Activated CD8-positive, alpha-beta memory T cell treated with anti-CD3 and anti-CD28 coated beads for 48 hours (primary cell): Measurements from ENCODE around the gene ARHGAP18.

Source experiments
- DNase-seq, 3 experiments: peaks; one replicate each; pipeline ENCODE4 v3.0.0-alpha.2; 2020; ENCODE audit warnings: low read depth in 2 of 3, low spot score in 2 of 3

Gene ARHGAP18

GRCh38 chr6:129709769-129710449 is at the start of gene ARHGAP18:
ARHGAP18 (minus strand) TSS chr6:129710177; CDS start chr6:129710136, 41 bp downstream.
- DNase-seq = peak; percentile 41 to 50 (median 42)

- no peak for DNase-seq
Observed at GRCh38 chr6:129755787-129756186, 45.8 kb upstream of the ARHGAP18 start.

- DNase-seq = no peak
Observed at GRCh38 chr6:129754750-129755149, 44.8 kb upstream of the ARHGAP18 start.

- no peak for DNase-seq
Observed at GRCh38 chr6:129753422-129753821, 43.4 kb upstream of the ARHGAP18 start.

GRCh38 chr6:129751384-129751783 is 41.4 kb upstream of the ARHGAP18 start:
- DNase-seq = no peak

GRCh38 chr6:129750360-129750759 is 40.4 kb upstream of the ARHGAP18 start:
- no peak for DNase-seq

- no peak for DNase-seq
Observed at GRCh38 chr6:129749749-129750120, 39.8 kb upstream of the ARHGAP18 start.

- DNase-seq = no peak
Observed at GRCh38 chr6:129748901-129749748, 39.1 kb upstream of the ARHGAP18 start.

GRCh38 chr6:129748212-129748900 is 38.4 kb upstream of the ARHGAP18 start:
- peak in 2 of 3 experiments; percentile 23 to 42 for DNase-seq

GRCh38 chr6:129747588-129748112 is 37.7 kb upstream of the ARHGAP18 start:
- no peak for DNase-seq

- no peak for DNase-seq
Observed at GRCh38 chr6:129744880-129745237, 34.9 kb upstream of the ARHGAP18 start.

- DNase-seq = no peak
Observed at GRCh38 chr6:129744201-129744879, 34.4 kb upstream of the ARHGAP18 start.

- no peak for DNase-seq
Observed at GRCh38 chr6:129740013-129740412, 30.0 kb upstream of the ARHGAP18 start.

GRCh38 chr6:129736105-129736504 is 26.1 kb upstream of the ARHGAP18 start:
- DNase-seq = no peak

- no peak for DNase-seq
Observed at GRCh38 chr6:129733290-129733689, 23.3 kb upstream of the ARHGAP18 start.

GRCh38 chr6:129732542-129732941 is 22.6 kb upstream of the ARHGAP18 start:
- DNase-seq = no peak

GRCh38 chr6:129732034-129732433 is 22.1 kb upstream of the ARHGAP18 start:
- no peak for DNase-seq

GRCh38 chr6:129731428-129731827 is 21.5 kb upstream of the ARHGAP18 start:
- no peak for DNase-seq

- DNase-seq = no peak
Observed at GRCh38 chr6:129730477-129731165, 20.6 kb upstream of the ARHGAP18 start.

GRCh38 chr6:129726650-129727049 is 16.7 kb upstream of the ARHGAP18 start:
- no peak for DNase-seq
